CD4-positive, CD25-positive, alpha-beta regulatory T cell (primary cell): ENCODE results near the gene TRAF7. TPM values are rescaled to one million over a fixed set of nuclear protein-coding genes. Genes with fewer than 3 reads are reported as not detected.

ENCODE experiments used
- ATAC-seq, 2 donors: fragments of 150-1000 bp; cut with Tn5 transposase; one replicate each; pipeline ENCODE4 v1.10.0; 2021; ENCODE audit warnings: low read depth in 2 of 2, moderate number of reproducible peaks in 2 of 2, moderate library complexity in 1 of 2
- DNase-seq, 3 donors: peaks; one replicate each; pipeline versions ENCODE4 v3.0.0 to v3.0.0-alpha.2; 2012 to 2022; ENCODE audit warnings: mixed read lengths in 1 of 3
- H3K27ac ChIP-seq: one replicate; pipeline ENCODE4 v1.7.0; 2013; ENCODE audit warnings: mild to moderate bottlenecking, low read length; ENCODE audit not compliant: insufficient read depth, poor library complexity, severe bottlenecking
- H3K27me3 ChIP-seq: one replicate; pipeline ENCODE4 v1.7.0; 2013; ENCODE audit warnings: low read length; ENCODE audit not compliant: control insufficient read depth, insufficient read depth
- H3K36me3 ChIP-seq: one replicate; pipeline ENCODE4 v1.7.0; 2013; ENCODE audit warnings: mild to moderate bottlenecking, low read length, moderate library complexity; ENCODE audit not compliant: control insufficient read depth, insufficient read depth
- H3K4me1 ChIP-seq: 2 replicates; pipeline ENCODE4 v1.7.0; 2013; ENCODE audit warnings: mild to moderate bottlenecking, low read length; ENCODE audit not compliant: insufficient read depth, control insufficient read depth, poor library complexity, severe bottlenecking
- H3K4me3 ChIP-seq: one replicate; pipeline ENCODE4 v1.7.0; 2013; ENCODE audit warnings: low read depth, mild to moderate bottlenecking, low read length, moderate library complexity
- H3K9me3 ChIP-seq, 2 experiments: 1 replicate in 1 of 2; 2 replicates in 1 of 2; pipeline ENCODE4 v1.7.0; 2013; ENCODE audit warnings: low read length in 2 of 2, mild to moderate bottlenecking in 1 of 2, moderate library complexity in 1 of 2; ENCODE audit not compliant: control insufficient read depth in 2 of 2
- H3K27ac Mint-ChIP-seq, 3 donors: one replicate each; pipeline ENCODE4 v1.8.0; 2020 to 2022; ENCODE audit warnings: mild to moderate bottlenecking in 3 of 3, mixed read lengths in 3 of 3, moderate library complexity in 2 of 3
- H3K27me3 Mint-ChIP-seq: one replicate; pipeline ENCODE4 v1.8.0; 2022; ENCODE audit warnings: mild to moderate bottlenecking, mixed read lengths
- H3K36me3 Mint-ChIP-seq: one replicate; pipeline ENCODE4 v1.8.0; 2020; ENCODE audit warnings: mixed read lengths
- H3K4me1 Mint-ChIP-seq, 4 donors: one replicate each; pipeline ENCODE4 v1.8.0; 2020 to 2022; ENCODE audit warnings: mixed read lengths in 4 of 4, mild to moderate bottlenecking in 1 of 4
- H3K4me3 Mint-ChIP-seq, 4 donors: one replicate each; pipeline ENCODE4 v1.8.0; 2020 to 2022; ENCODE audit warnings: mild to moderate bottlenecking in 4 of 4, mixed read lengths in 4 of 4, moderate library complexity in 3 of 4
- H3K9me3 Mint-ChIP-seq, 7 donors: one replicate each; pipeline ENCODE4 v1.8.0; 2020 to 2022; ENCODE audit warnings: mixed read lengths in 7 of 7, mild to moderate bottlenecking in 3 of 7, moderate library complexity in 2 of 7
- polyA plus RNA-seq, 4 donors: library from polyadenylated mRNA; unstranded; fragments of 300-500 nt; fragmentation: Illumina TruSeq; gene quantifications; one replicate each; pipeline ENCODE4 v1.2.3, GENCODE V29; 2021
- total RNA-seq: library from RNA; stranded (reverse); gene quantifications from one replicate; pipeline ENCODE4 v1.2.3, GENCODE V29; 2022

TRAF7 gene
- total and polyA plus RNA-seq, 5 donors from 2014 or later = 4.0 to 33.4 (median 4.9) TPM

DNA sequence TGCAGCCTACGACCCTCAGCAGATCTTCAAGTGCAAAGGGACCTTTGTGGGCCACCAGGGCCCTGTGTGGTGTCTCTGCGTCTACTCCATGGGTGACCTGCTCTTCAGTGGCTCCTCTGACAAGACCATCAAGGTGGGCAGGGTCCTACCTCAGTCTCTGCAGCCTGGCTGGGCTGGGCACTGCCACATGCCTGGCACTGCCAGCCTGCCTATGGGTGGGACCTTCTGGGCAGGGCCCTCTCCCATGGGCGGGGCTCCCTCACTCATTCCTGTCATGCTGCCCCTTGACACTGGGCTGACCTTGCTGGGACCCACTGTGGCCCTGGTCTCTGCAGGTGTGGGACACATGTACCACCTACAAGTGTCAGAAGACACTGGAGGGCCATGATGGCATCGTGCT lies 18.3 kb downstream of the TRAF7 start:
- H3K27ac ChIP-seq = no peak overlapping the region
- no peaks in the 10 kb centered on the region for H3K4me1 Mint-ChIP-seq
- H3K36me3 ChIP-seq = peaks cover 25% of the 10 kb centered on the region

DNA sequence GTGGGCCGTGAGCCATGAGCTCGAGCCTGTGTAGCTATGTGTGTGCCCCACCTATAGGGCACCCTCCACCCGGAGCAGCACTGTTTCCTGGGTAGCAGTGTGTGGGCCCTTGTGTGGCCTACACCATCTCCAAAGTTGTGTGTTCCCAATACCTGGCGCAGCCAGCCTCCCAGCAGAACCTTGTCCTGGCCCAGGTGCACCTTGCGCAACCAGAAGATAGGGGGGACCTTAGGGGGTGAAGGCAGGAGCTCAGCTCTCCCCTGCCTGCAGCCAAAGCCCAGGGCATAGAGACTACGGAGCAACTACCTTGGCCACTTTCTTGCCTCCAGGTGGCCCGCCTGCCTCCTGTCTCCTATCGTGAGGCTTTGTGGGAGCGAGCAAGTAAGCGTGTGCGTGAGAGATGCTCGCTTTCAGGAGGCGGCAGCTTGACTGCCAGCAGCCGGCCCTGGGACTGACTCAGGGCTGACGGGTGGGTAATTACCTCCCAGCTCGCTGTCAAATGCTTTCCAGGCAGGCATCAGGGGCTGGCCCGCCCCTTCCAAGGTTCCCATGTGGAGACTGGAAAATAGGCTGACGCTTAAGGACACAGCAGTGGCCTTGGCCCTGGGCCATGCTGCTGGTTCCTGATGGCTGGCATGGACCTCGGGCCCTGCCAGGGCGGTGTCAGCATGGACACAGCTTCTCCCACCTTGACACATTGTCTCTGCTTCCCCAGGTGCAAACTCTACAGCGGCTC lies 19.0 kb downstream of the TRAF7 start:
- Mint-ChIP-seq H3K4me1 (no peaks in the 10 kb centered on the region), H3K36me3 (peaks cover 11% of the 10 kb centered on the region), H3K9me3 (no peaks in the 10 kb centered on the region), H3K27me3 (no peaks in the 10 kb centered on the region), H3K27ac (no peak overlapping the region), H3K4me3 (no peak overlapping the region)
- Histone ChIP-seq H3K27ac (no peak overlapping the region), H3K9me3 (no peaks in the 10 kb centered on the region), H3K27me3 (no peaks in the 10 kb centered on the region), H3K36me3 (peaks cover 25% of the 10 kb centered on the region), H3K4me3 (no peak overlapping the region), H3K4me1 (no peaks in the 10 kb centered on the region)
- ATAC-seq = no peak
- DNase-seq = no peak

More for the DNA sequence above, 18.3 kb downstream of the TRAF7 start:
- no peak for ATAC-seq
- DNase-seq = no peak
- Histone ChIP-seq H3K4me3 (no peak overlapping the region), H3K9me3 (no peaks in the 10 kb centered on the region), H3K4me1 (no peaks in the 10 kb centered on the region), H3K27me3 (no peaks in the 10 kb centered on the region)
- no peaks in the 10 kb centered on the region for H3K27me3 Mint-ChIP-seq
- no peak overlapping the region for H3K27ac Mint-ChIP-seq
- H3K36me3 Mint-ChIP-seq = peaks cover 11% of the 10 kb centered on the region
- no peaks in the 10 kb centered on the region for H3K9me3 Mint-ChIP-seq
- H3K4me3 Mint-ChIP-seq = no peak overlapping the region

DNA sequence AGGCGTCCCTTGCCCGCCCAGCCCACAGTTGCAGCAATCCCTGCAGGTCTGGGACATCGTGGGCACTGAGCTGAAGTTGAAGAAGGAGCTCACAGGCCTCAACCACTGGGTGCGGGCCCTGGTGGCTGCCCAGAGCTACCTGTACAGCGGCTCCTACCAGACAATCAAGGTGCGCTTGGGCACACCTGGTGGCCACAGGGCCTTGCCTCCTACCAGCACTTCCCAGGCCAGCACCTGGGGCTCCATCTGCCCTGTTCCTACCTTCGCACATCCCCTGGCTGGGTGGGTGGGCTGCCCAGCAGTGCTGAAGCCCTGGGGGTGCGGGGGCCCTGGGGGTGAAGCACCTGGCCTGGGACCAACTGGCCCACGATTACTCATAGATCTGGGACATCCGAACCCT lies 19.9 kb downstream of the TRAF7 start:
- no peaks in the 10 kb centered on the region for H3K9me3 Mint-ChIP-seq
- Histone ChIP-seq H3K4me1 (no peaks in the 10 kb centered on the region), H3K36me3 (peaks cover 25% of the 10 kb centered on the region), H3K9me3 (no peaks in the 10 kb centered on the region), H3K27ac (no peak overlapping the region), H3K4me3 (no peak overlapping the region), H3K27me3 (no peaks in the 10 kb centered on the region)
- H3K27me3 Mint-ChIP-seq = no peaks in the 10 kb centered on the region
- no peak for ATAC-seq
- H3K4me3 Mint-ChIP-seq = no peak overlapping the region
- no peak for DNase-seq
- H3K4me1 Mint-ChIP-seq = no peaks in the 10 kb centered on the region
- no peak overlapping the region for H3K27ac Mint-ChIP-seq
- peaks cover 11% of the 10 kb centered on the region for H3K36me3 Mint-ChIP-seq

DNA sequence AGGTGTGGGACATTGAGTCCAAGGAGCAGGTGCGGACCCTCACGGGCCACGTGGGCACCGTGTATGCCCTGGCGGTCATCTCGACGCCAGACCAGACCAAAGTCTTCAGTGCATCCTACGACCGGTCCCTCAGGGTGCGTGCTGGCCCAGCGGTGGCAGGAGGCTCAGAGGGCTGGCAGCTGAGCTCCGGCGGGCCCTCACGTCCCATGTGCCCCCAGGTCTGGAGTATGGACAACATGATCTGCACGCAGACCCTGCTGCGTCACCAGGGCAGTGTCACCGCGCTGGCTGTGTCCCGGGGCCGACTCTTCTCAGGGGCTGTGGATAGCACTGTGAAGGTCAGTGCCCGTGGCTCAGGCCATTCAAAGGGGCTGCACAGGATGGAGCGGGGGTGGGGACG lies 20.5 kb downstream of the TRAF7 start:
- Mint-ChIP-seq H3K4me1 (no peaks in the 10 kb centered on the region), H3K36me3 (peaks cover 11% of the 10 kb centered on the region), H3K9me3 (no peaks in the 10 kb centered on the region), H3K27me3 (no peaks in the 10 kb centered on the region), H3K4me3 (no peak overlapping the region), H3K27ac (no peak overlapping the region)
- Histone ChIP-seq H3K9me3 (no peaks in the 10 kb centered on the region), H3K36me3 (peaks cover 25% of the 10 kb centered on the region), H3K27me3 (no peaks in the 10 kb centered on the region), H3K27ac (no peak overlapping the region), H3K4me1 (no peaks in the 10 kb centered on the region), H3K4me3 (no peak overlapping the region)
- DNase-seq (no peak), ATAC-seq (no peak)

DNA sequence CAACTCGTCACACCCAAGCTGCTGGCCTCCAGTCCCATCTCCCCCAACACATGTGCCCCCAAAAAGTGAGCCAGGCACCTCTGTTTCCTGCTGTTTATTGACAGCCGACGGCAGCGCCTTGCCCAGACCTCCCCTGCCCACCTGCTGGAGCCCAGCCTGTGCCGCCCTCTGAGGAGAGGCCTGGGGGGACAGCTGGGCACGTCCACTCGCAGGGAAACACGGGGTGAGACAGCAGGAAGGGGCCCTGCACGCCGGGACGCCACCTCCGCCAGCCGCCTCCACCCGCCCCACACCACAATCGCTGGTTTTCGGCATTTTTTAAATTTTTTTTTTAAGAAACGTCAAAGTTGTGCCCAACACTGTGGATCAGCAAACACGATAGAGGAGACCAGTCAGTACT lies 21.5 kb downstream of the TRAF7 start:
- Histone ChIP-seq H3K4me3 (no peak overlapping the region), H3K27ac (no peak overlapping the region), H3K9me3 (no peaks in the 10 kb centered on the region), H3K27me3 (no peaks in the 10 kb centered on the region), H3K36me3 (peaks cover 25% of the 10 kb centered on the region), H3K4me1 (no peaks in the 10 kb centered on the region)
- Mint-ChIP-seq H3K4me3 (no peak overlapping the region), H3K9me3 (no peaks in the 10 kb centered on the region), H3K27ac (no peak overlapping the region), H3K36me3 (peaks cover 8% of the 10 kb centered on the region), H3K4me1 (no peaks in the 10 kb centered on the region), H3K27me3 (no peaks in the 10 kb centered on the region)
- ATAC-seq (no peak), DNase-seq (no peak)

DNA sequence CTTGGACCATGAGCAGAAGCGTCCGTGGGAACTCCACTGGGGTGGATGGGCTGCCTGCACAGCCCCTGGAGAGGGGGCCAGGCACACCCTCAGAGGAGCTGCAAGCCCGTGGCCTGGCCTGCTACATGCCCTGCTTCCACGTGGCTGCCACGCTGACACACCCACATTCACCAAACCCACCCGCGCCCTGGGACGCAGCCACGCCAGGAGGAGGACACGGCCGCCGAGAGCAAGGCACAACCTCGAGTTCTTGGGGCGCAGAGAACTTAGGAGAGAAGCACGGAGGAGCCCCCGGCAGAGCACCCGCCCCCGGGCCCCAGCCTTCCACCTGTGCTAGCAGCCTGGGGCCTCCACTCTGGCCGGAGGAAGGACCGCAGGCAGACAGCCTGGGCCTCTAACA lies 22.0 kb downstream of the TRAF7 start:
- Mint-ChIP-seq H3K27me3 (no peaks in the 10 kb centered on the region), H3K4me3 (no peak overlapping the region), H3K9me3 (no peaks in the 10 kb centered on the region), H3K4me1 (no peaks in the 10 kb centered on the region), H3K27ac (no peak overlapping the region), H3K36me3 (peaks cover 8% of the 10 kb centered on the region)
- H3K27ac ChIP-seq = no peak overlapping the region
- H3K4me3 ChIP-seq = no peak overlapping the region
- no peaks in the 10 kb centered on the region for H3K9me3 ChIP-seq
- H3K36me3 ChIP-seq = peaks cover 25% of the 10 kb centered on the region
- no peaks in the 10 kb centered on the region for H3K4me1 ChIP-seq
- no peaks in the 10 kb centered on the region for H3K27me3 ChIP-seq
- no peak for DNase-seq
- no peak for ATAC-seq

DNA sequence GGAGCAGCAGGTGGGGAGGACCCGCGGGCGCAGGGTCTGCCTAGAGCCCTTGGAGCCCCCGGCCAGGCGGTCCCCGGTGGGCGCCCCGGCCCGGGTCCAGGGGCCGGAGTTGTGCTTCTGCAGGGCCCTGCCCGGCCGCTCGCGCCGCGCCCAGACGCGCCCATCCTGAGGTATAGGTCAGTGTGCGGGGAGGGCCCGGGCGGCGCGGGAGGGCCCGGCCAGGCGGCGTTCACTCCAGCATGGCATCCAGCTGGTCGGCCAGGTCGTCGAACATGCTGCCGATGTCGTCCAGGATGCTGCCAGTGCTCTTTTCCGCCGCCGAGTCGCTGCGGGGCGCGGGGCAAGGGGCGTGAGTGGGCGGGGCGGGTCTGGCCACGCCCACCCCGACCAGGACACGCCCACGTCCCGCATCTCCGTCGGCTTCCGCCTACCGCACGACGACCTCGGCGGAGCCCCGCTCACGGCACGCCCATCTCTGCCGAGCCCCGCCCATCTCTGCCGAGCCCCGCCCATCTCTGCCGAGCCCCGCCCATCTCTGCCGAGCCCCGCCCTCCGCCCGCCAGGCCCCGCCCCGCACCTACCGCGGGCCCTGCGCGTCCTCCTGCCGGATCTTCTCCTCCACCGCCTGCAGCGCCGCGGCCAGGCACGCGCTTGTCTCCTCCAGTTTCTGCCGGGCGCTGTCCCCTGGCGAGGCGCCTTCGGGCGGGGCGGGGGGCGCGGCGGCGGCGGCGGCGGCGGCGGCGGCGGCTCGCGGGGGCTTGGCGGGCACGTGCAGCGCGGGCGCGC lies 22.9 kb downstream of the TRAF7 start:
- Mint-ChIP-seq H3K4me1 (no peaks in the 10 kb centered on the region), H3K36me3 (peaks cover 8% of the 10 kb centered on the region), H3K27me3 (no peaks in the 10 kb centered on the region), H3K9me3 (no peaks in the 10 kb centered on the region), H3K27ac (no peak overlapping the region), H3K4me3 (no peak overlapping the region)
- no peaks in the 10 kb centered on the region for H3K4me1 ChIP-seq
- peak; percentile 19 to 23 (median 22) for DNase-seq
- no peaks in the 10 kb centered on the region for H3K9me3 ChIP-seq
- ATAC-seq = peak; percentile 37 to 54
- H3K27ac ChIP-seq = no peak overlapping the region
- no peaks in the 10 kb centered on the region for H3K27me3 ChIP-seq
- peaks cover 25% of the 10 kb centered on the region for H3K36me3 ChIP-seq
- no peak overlapping the region for H3K4me3 ChIP-seq

DNA sequence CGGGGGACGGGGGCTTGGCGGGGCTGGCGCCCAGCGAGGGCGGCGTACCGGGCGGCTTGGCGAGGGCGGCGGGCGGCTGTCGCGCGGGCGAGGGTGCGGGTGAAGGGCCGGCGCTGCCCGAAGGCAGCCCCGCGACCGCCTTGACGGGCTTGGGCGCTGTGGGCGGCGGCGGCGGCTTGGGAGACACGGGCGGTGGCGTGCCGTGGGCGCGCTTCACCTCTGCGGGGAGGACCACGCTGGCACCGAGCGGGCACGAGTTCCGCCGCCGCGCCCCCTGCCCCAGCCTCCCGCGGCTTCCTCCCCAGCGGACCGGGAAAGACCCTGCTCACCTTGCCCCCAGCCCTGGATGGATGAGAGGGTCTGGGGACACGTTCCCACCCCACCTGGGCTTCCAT lies 23.5 kb downstream of the TRAF7 start:
- Histone ChIP-seq H3K9me3 (no peaks in the 10 kb centered on the region), H3K4me1 (no peaks in the 10 kb centered on the region), H3K27me3 (no peaks in the 10 kb centered on the region), H3K36me3 (peaks cover 23% of the 10 kb centered on the region), H3K27ac (no peak overlapping the region), H3K4me3 (no peak overlapping the region)
- DNase-seq = no peak
- H3K27me3 Mint-ChIP-seq = no peaks in the 10 kb centered on the region
- no peaks in the 10 kb centered on the region for H3K9me3 Mint-ChIP-seq
- H3K36me3 Mint-ChIP-seq = peaks cover 5% of the 10 kb centered on the region
- no peak for ATAC-seq
- H3K4me1 Mint-ChIP-seq = no peaks in the 10 kb centered on the region
- no peak overlapping the region for H3K4me3 Mint-ChIP-seq
- no peak overlapping the region for H3K27ac Mint-ChIP-seq
